Left kidney (tissue), 2 donors: ENCODE measurements around the gene SERGEF. TPM values are rescaled to one million over a fixed set of nuclear protein-coding genes. Genes with fewer than 3 reads are reported as not detected.

ENCODE experiments used
- DNase-seq: peaks from one replicate; pipeline ENCODE4 v3.0.0-alpha.2; 2013
- polyA plus RNA-seq: library from polyadenylated mRNA; unstranded; fragments of 120-200 nt; gene quantifications from one replicate; pipeline ENCODE4 v1.2.1, GENCODE V29; 2013; ENCODE audit not compliant: insufficient read length

The SERGEF gene
- polyA plus RNA-seq, 1 donor: 18.1 TPM

DNA sequence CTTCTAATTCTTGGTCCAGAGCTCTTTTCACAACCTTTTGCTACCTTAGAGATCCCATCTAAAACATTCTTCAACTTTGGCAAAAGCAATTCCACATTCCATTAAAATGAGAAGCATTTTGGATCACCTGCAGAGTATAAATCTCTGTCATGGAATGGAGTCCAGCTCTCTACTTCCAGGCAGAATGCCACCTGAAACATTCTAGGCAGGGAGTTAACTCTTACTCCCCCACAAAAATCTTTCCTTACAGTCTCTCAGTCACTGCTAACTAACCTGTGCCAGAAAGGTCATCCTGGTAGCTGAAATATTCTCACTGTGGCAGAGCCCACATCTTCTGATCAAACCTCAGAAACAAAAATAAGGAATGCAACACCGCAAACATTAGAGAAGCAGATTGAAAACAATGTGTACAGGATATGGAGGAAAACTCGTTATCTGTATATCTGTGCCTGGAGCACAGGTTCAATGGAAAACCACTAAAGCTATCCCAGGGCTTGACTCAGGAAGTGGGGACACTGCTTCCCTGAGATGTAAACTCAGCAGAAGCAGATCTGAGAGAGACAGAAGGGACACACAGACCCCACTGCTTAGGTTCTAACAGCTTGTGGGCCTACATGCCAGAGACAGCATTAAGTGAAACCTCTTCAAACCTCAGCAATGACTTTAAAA, 199.3 kb downstream of the SERGEF start:
- no peak for DNase-seq

DNA sequence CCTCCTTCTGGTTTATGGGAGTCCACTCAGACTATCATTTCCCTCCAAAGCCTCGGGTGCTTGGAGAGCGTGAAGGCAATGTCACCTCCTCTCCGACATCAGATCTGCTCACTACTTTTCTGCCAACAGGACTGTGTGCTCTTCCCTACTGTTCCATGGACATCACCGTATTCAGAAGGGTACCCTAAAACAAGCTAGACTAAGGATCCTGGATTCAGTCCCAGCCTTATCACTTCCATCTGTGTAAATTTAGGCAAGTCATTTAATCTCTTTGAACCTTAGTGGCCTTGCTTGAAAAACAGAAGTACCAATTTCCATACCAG, 200.0 kb downstream of the SERGEF start:
- DNase-seq: no peak

DNA sequence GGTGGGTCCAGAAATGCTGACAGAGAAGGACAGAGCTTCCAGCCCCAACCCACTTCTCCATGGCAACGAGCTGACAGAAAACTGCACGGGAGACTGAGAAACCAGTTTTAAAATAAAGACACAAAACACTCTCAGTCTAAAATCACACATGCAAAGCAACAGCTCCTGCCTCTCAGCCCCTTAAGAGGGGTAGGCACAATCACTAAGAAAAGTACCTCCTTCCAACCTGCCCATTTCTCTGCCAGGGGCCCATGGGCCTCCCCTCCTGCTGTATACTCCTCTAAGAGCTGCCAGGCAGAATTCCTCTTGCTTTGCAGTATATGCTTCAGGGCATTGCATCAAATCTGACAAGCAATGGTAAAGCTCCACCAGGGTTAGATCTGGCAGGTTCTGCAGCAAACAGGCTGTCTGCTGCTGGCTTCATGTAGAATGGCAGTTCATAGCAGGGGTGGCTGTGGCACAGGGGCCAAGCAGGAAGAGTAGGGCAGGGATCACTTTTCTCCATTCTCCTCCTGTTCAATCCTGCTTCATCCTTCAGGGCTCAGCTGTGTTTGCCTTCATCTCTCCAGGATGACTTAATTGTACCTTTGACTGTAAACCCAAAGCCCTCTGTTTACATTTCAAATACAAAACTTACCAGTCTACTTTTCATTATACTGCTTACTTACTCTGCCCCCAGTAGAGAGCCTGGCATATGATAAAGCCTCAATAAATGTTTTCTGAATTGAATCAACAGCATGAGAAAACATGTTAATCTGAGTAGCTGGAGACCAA, 200.6 kb downstream of the SERGEF start:
- no peak for DNase-seq

DNA sequence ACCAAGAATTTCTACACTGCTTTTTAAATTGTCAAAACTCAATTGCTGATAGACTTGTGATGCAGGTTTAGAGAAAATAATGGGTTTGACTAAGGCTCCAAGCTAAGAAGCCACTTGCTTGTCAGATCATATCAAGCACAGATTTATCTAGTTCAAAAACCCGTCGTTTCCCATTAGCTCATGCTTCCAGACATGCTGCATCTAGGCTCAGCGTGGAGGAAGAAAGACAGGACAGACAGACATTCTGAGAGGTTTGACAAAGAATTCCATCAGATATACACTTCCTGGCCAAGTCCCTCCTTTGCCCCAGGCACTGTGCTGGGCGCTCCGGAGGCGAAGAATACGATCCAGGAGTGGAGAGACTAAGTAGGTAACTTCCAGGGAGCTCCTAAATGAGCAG, 201.5 kb downstream of the SERGEF start:
- DNase-seq: no peak

DNA sequence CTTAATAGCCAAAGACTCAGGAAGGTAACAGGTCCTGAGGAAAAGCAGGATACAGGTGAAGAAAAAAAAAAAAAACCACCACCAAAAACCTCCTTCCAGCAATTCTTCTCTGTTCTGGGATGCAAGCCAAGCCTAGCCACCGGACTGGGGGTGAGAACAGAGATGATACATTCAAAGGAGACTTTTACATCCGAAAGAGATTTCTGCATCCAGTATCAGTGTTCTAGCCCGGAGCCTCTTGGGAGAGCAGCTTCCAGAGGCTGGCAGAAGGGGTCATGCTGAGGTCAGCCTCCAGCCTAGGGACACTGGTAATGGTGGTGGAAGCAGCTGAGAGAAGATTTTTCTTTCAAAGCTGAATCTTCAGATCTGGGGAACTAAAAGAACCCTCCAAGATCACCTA, 202.1 kb downstream of the SERGEF start:
- DNase-seq: no peak

DNA sequence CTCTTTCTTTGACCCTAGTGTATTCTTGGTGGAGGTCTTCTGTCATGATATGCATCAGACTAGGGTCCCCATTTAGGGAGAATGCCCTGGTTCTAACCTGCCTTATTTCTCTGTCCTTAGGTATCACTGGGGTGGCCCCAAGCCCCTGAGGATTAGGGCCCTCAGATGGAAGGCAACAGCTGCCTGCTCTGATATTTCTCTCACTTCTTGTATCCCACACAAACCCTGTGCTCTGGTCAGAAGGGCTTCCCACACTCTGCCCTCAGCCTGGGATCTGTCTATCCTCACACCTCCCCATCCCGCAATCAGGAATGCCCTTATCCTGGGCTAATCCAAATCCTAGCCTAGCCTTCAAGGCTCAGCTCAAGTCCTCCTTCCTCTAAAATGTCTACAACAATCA, 202.8 kb downstream of the SERGEF start:
- DNase-seq: no peak

DNA sequence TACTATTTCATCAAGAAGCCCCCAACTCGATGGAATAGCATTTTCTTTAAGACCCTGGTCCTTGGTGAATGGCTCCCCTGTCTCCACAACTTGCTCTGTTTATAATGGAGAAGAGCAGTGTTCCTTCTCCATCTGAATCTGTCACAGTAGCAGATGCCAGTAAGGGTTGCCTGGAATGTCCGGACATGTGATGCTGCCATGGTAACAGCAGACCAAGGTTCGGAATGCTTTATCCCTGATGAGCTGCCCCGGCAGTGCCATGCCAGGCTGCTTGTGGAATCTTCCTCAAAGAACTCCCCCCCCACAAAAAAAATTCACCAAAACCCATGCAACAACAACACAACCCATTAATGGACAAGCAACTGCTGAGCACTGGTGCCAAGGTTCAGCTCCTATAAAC, 205.8 kb downstream of the SERGEF start:
- no peak for DNase-seq

DNA sequence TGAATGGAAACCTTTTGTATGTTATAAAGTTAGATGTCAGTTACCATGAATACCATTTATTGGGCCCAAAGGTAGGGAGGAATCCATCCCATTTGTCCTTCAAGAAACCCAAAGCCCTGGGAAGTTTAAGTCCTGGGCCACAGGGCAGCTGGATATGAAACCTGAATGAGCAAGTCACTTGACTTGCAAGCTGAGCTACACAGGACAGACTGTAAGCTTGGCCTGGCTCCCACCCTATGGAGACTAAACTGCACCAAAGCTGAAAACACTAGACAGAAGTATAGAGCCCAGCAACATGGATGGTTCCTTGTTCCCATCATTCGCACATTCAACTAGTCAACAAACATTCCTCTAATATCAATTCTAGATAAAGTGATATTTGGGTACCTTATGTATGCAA, 207.0 kb downstream of the SERGEF start:
- DNase-seq: no peak

DNA sequence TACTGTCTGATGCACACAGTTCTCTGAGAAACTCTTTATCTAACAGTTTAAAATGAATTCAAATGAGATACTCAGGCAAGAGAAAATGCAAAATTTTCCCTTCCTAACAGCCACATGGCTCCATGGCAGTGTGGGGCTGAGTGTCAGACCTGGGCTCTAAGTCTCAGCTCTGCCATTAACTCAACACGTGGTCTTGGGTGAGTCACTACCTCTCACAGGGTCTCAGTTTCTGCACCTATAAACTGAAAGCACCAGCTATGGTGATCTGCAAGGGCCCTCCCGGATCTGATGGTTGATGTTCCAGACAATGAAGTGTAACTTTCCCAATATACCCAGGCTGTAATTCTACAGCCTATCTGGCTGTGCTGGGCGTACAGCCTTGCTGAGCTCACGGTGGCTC, 207.8 kb downstream of the SERGEF start:
- DNase-seq: no peak

DNA sequence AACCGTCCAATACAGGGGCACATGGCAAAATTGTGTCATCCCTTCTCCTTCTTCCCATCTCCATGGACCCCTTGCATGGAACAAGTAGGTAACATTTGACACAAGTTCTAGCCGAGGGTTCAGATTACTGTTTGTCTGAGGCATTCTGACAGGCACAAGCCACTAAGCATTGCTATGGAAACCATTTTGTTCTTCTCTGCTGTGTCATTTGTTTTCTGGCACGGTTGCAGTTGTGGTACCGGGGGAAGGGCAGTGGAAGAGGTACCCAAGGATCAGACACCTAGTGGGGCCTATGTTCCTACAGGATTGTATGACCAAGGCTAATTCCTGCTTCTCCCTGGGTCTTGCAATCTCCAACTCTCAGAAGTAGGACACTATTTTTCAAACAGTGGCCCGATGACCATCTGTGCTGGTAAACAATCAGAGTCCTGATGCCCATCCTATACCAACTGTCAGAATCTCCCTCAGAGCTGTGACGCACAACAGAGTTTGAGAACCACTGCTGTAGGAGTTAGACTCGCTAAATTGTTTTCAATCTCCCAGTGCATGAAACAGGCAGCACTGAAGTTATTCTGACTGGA, 209.0 kb downstream of the SERGEF start:
- DNase-seq: no peak

DNA sequence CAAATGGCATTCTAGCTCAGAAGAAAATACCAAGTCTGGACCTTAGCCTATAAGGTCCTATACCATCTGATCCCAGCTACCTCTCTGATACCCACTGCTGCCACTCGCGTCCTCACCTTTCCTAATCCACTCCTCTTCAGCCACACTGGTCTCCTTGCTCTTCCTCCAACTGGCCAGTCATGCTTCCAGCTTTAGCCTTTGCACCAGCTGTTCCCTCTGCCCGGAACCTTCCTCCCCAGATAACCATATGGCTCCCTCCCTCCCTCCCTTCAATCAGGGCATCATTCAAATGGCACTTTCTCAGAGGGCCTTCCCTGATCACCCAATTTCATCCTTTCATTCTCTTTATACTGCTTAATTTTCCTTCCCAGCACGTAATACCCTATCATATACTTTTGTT, 210.4 kb downstream of the SERGEF start:
- DNase-seq: no peak

DNA sequence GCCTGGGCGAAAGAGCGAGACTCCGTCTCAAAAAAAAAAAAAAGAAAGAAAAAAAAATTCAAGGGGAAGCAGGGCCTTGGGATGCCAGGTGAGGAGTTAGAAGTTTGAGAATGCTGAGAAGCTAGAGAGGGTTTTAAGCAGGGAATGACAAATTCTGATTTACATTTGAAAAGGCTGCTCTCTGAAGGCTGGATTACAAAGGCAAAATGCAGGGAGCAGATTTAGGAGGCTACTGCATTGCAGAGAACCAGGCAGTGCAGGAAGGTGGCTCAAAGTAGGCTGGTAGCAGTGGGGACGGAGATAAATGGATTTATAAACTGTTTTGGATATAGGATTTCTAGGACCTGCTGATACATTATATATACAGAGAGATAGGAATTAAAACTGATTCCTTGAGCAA, 211.7 kb downstream of the SERGEF start:
- DNase-seq: no peak

DNA sequence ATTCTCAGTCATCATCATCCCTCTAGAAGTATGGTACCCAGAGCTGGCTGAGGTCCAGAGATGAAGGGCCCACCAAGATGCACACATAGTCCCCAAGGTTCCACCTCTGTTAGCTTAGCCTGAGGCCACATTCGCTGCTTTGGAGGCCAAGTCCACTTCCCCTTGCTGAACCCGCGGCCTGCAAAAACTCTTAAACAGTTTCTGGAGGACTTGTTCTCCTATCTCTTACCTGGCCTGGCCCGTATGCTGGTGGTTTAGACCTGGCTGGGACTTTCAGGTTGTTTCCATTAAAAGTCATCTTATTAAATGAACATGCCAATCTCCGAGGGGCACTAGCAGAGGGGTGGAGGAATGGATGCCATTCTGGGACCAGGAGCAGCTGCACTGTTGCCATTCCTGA, 213.7 kb downstream of the SERGEF start:
- DNase-seq: no peak

DNA sequence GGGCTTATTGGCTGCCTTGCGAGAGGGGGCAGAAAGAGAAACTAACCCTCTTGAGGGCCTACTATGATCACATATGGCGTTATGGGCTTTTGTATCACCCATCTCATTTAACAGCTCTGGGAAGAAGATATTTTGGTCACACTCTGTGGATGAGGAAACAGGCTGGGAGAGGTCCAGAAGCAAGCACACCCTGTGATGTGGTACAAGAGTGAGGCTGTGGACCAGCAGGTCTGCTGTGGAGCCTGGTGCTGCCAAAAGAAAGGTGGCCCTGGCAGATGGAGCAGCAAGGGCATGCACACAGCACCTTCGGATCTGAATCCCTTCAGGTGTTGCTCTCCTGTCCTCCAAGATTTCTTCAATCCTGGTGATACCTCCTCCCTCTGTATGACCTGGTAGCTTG, 214.1 kb downstream of the SERGEF start:
- DNase-seq: no peak

DNA sequence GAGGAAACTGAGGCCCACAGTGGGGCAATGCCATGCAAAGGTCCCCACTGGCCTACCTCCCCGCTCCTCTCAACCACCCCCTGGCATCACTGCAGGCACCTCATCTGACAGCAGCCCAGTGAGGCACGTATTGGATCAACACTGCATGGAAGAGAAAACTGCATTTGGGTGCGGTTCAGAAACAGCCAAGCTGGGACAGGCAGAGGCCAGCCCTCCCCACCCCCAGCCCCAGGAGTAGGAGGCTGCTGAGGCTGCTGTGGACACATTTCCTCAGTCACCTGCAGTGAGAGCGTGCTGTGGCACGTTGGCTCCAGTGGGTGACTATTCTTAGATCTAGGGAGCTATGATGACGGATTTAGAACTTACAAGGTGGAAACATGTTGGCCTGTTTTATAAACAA, 214.6 kb downstream of the SERGEF start:
- no peak for DNase-seq

DNA sequence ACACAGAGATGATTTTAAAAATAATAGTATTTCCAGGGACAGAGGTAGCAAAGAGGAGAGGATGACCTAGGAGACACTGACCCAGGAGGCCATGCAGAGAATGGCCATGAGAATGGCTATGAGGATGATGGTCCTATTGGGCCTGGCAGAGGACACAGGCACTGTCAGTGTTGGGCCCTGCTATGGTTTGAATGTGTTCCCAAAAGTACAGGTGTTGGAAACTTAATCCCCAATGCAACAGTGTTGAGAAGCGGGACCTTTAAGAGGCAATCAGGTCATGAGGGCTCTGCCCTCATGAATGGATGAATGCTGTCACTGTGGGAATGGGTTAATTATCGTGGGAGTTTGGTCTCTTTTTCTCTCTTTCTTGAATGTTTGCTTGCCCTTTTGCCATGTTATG, 216.7 kb downstream of the SERGEF start:
- DNase-seq: no peak

DNA sequence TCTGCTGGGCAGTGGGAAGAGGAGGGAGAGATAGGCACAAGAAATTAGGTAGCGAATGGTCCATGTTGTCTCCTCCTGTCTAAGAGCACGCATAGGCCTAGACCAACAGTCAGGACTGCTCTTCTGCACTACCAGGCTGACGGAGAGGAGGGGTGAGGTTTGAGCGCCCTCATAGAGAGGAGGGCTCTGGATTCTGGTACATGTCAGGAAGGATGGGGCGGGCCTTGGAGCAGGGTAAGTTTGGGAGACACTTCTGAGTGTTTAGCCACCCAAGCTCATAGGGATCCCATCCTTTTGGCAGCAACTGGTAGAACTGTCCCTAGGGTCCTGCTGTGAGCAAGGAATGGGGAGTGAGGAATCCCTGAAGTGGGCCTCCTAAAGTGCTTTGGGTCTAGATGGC, 217.9 kb downstream of the SERGEF start:
- no peak for DNase-seq

DNA sequence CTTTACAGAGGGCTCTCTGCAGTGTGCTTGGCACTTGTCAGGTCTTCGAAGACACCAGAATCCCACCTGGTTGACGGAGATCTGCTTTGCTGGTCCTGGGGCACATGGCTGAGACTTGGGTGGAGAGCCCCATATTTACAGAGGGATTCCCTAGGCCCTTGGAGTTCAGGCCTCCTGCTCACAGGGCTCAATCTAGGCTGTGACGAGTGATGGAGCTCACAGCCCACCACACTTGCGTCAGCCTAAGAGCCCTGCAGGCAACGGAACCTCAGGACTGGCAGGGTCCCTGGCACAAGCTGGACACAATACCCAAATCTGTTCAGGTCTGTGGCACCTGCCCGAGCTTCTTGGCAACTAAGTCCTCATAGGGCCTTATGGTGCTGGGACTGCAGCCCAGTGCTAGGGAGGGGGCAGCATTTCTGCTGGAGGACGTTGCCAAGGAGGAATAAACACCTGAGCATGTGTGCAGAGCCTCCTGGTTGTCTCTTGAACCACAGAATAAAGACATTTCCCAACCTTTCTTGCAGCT, 219.1 kb downstream of the SERGEF start:
- DNase-seq: no peak

DNA sequence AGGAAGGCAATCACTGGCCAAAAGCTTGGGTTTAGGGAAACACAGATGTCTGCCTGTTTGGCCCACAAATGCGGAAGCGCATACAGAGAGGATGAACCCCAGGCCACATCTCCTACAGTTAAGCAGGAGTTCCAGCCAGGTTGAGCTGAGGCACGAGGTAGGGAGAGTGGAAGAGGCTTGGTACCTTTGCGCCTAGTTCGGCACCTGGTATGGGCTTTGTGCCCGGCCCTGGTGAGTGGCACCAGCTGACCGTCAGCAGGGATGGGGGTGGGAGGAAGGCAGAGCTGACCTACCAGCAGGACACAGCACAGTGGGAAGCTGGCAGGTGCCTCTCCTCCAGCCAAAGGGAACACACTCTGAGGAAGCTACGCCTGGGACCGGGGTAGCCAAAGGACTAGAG, 220.7 kb downstream of the SERGEF start:
- no peak for DNase-seq

DNA sequence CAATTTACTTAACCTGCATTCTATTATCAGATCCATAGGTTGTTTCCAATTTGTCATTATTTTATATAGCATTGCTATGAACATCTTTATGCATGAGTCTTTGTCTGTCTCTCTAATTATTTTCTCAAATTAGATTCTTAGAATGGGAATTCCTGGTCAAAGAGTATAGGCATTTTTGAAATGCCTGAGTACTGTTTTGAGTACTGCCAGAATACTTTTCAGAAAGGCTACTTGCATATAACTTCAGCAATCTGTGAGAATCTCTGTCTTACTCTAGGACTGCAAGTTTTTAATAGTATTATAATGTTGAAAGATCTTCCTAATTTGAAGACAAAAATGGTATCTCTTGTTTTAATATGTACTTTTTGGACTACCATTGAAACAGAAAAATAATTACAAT, 221.7 kb downstream of the SERGEF start:
- DNase-seq: no peak

DNA sequence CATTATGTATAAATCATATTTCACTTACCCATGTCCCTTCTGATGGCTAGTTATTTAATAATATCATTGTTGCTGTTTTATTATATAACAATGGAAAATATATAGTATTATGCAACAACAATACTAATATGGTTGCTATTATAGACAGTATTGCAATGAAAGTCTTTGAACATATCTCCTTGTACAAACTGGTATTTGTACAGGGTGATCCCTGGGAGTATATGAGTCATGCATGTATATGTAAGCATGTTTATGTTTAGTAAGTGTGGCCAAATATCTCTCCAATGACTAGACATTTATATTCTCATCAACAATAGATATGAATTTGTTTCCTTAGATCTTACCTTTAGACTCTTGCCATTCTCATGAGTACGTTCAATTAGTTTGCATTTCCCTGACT, 222.4 kb downstream of the SERGEF start:
- DNase-seq: no peak

DNA sequence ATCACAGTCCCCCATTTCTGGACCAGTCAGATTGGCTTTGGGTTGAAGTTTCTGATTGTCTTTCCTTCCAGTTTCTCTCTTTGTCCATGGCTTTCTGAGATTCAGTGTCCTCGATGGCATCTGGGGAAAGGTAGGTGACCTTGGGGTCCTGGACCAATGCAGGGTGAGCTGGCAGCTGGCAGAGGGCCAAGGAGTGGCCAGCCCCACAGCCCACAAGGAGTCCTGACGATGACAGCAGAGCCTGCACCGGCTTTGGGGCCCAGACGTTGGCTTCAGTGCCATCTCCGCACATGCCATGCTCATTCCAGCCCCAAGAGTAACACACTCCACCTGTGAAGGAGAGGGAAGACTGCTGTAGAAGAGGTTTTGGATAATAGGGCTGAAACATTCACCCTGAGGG, 224.8 kb downstream of the SERGEF start:
- no peak for DNase-seq

DNA sequence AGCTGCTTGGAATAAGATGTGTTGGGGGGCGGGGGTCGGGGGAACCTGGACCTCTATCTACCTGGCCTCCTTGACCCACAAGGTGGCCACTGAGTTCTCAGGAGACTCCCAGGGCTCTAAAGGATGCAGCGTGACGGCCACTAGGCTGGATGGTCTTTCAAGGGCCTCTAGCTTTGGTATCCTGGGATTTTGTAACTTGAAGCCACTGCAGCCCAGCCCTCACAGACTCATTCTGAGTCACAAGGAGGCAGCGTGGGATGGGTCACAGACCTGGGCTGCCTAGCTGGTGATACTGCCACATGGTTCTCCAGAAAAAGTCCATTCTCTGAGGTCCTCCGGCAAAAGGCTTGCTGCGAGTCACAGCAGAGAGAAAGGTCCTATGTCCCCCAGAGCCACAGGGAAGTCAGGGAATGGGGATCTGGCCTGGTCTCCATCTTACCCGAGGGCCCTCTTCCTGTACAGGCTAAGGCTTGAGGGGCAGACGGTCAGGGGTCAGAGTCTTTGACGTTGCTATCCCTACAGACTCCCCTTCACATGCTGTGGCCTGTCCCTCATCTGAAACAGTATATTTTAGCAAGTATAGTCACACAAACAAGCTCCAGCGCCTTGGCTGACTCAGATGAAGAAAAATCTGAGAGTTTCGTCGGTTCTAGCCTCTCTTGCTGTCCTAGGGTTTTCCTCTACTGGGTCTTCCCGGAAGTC, 225.9 kb downstream of the SERGEF start:
- DNase-seq: no peak
